Muscle layer of colon (tissue), 2 donors: ENCODE measurements around the gene LGALS8.
"Not testable (repeated sequence)": the region's sequence is repeated elsewhere in the genome, so short reads cannot be mapped to it uniquely, and the experiment has no call there.

Experiments used
- H3K27ac ChIP-seq: one replicate; pipeline ENCODE4 v1.7.0; 2013; ENCODE audit warnings: low read depth, mild to moderate bottlenecking, low read length, moderate library complexity
- H3K27me3 ChIP-seq, 2 donors: one replicate each; pipeline ENCODE4 v1.7.0; 2013; ENCODE audit warnings: low read length in 2 of 2, mild to moderate bottlenecking in 2 of 2; ENCODE audit not compliant: insufficient read depth in 2 of 2, control insufficient read depth in 1 of 2
- H3K36me3 ChIP-seq: one replicate; pipeline ENCODE4 v1.7.0; 2013; ENCODE audit warnings: mild to moderate bottlenecking, low read length; ENCODE audit not compliant: insufficient read depth
- H3K4me1 ChIP-seq: one replicate; pipeline ENCODE4 v1.7.0; 2013; ENCODE audit warnings: mild to moderate bottlenecking, low read length; ENCODE audit not compliant: insufficient read depth
- H3K4me3 ChIP-seq, 2 donors: one replicate each; pipeline ENCODE4 v1.7.0; 2013; ENCODE audit warnings: low read length in 2 of 2, low read depth in 1 of 2, mild to moderate bottlenecking in 1 of 2, moderate library complexity in 1 of 2
- H3K9ac ChIP-seq: one replicate; pipeline ENCODE4 v1.7.0; 2013; ENCODE audit warnings: low read length
- H3K9me3 ChIP-seq: one replicate; pipeline ENCODE4 v1.7.0; 2013; ENCODE audit warnings: mild to moderate bottlenecking, low read length
- donor health status: abdominal sarcoma.
- donor health status: Adenocarcinoma of cecum.

The LGALS8 gene

GRCh38 chr1:236565530-236565929, 41.7 kb downstream of the LGALS8 start:
- no peak overlapping the region for H3K27ac ChIP-seq
- H3K36me3 ChIP-seq: peaks cover 56% of the 10 kb centered on the region
- H3K9ac ChIP-seq: no peak overlapping the region
- no peaks in the 10 kb centered on the region for H3K27me3 ChIP-seq
- no peaks in the 10 kb centered on the region for H3K9me3 ChIP-seq
- H3K4me1 ChIP-seq: no peaks in the 10 kb centered on the region
- no peak overlapping the region for H3K4me3 ChIP-seq

GRCh38 chr1:236568285-236568894, 44.6 kb downstream of the LGALS8 start:
- Histone ChIP-seq H3K9me3 (no peaks in the 10 kb centered on the region), H3K4me1 (no peaks in the 10 kb centered on the region), H3K36me3 (peaks cover 62% of the 10 kb centered on the region), H3K27me3 (no peaks in the 10 kb centered on the region), H3K4me3 (no peak overlapping the region), H3K9ac (no peak overlapping the region), H3K27ac (no peak overlapping the region)

GRCh38 chr1:236575523-236575922, 51.7 kb downstream of the LGALS8 start:
- no peaks in the 10 kb centered on the region for H3K9me3 ChIP-seq
- H3K4me3 ChIP-seq: no peak overlapping the region
- H3K27me3 ChIP-seq: no peaks in the 10 kb centered on the region
- no peak overlapping the region for H3K27ac ChIP-seq
- no peaks in the 10 kb centered on the region for H3K4me1 ChIP-seq
- no peak overlapping the region for H3K9ac ChIP-seq
- H3K36me3 ChIP-seq: peaks cover 48% of the 10 kb centered on the region

GRCh38 chr1:236576004-236576403, 52.2 kb downstream of the LGALS8 start:
- Histone ChIP-seq H3K27me3 (no peaks in the 10 kb centered on the region), H3K4me1 (no peaks in the 10 kb centered on the region), H3K9me3 (no peaks in the 10 kb centered on the region), H3K36me3 (peaks cover 44% of the 10 kb centered on the region), H3K4me3 (no peak overlapping the region), H3K27ac (no peak overlapping the region), H3K9ac (no peak overlapping the region)

GRCh38 chr1:236577041-236577440, 53.3 kb downstream of the LGALS8 start:
- not testable (repeated sequence) for H3K4me3 ChIP-seq, H3K27ac ChIP-seq, H3K9me3 ChIP-seq, H3K4me1 ChIP-seq, H3K27me3 ChIP-seq, H3K9ac ChIP-seq
- peaks cover 43% of the 10 kb centered on the region for H3K36me3 ChIP-seq

- no peak overlapping the region for H3K27ac ChIP-seq
- H3K4me3 ChIP-seq: no peak overlapping the region
- H3K4me1 ChIP-seq: no peaks in the 10 kb centered on the region
- H3K9ac ChIP-seq: no peak overlapping the region
- H3K27me3 ChIP-seq: no peaks in the 10 kb centered on the region
- no peaks in the 10 kb centered on the region for H3K9me3 ChIP-seq
- peaks cover 49% of the 10 kb centered on the region for H3K36me3 ChIP-seq
Observed at GRCh38 chr1:236578661-236579060, 54.9 kb downstream of the LGALS8 start.

- H3K27me3 ChIP-seq, H3K4me3 ChIP-seq, H3K9ac ChIP-seq, H3K4me1 ChIP-seq, H3K27ac ChIP-seq, H3K9me3 ChIP-seq: not testable (repeated sequence)
- peaks cover 52% of the 10 kb centered on the region for H3K36me3 ChIP-seq
Observed at GRCh38 chr1:236580404-236580803, 56.6 kb downstream of the LGALS8 start.

GRCh38 chr1:236581528-236581927, 57.7 kb downstream of the LGALS8 start:
- Histone ChIP-seq H3K4me3 (no peak overlapping the region), H3K27ac (no peak overlapping the region), H3K27me3 (no peaks in the 10 kb centered on the region), H3K9me3 (no peaks in the 10 kb centered on the region), H3K9ac (no peak overlapping the region), H3K4me1 (no peaks in the 10 kb centered on the region), H3K36me3 (peaks cover 49% of the 10 kb centered on the region)

GRCh38 chr1:236589531-236589930, 65.7 kb downstream of the LGALS8 start:
- no peaks in the 10 kb centered on the region for H3K27me3 ChIP-seq
- H3K36me3 ChIP-seq: peaks cover 62% of the 10 kb centered on the region
- H3K9me3 ChIP-seq: no peaks in the 10 kb centered on the region
- H3K9ac ChIP-seq: no peak overlapping the region
- H3K4me3 ChIP-seq: no peak overlapping the region
- H3K27ac ChIP-seq: no peak overlapping the region
- no peaks in the 10 kb centered on the region for H3K4me1 ChIP-seq

GRCh38 chr1:236590553-236591150, 66.9 kb downstream of the LGALS8 start:
- Histone ChIP-seq H3K4me3 (no peak overlapping the region), H3K9ac (no peak overlapping the region), H3K27me3 (no peaks in the 10 kb centered on the region), H3K9me3 (no peaks in the 10 kb centered on the region), H3K36me3 (peaks cover 53% of the 10 kb centered on the region), H3K4me1 (no peaks in the 10 kb centered on the region), H3K27ac (no peak overlapping the region)

- H3K27me3 ChIP-seq: no peaks in the 10 kb centered on the region
- H3K4me3 ChIP-seq: no peak overlapping the region
- no peak overlapping the region for H3K9ac ChIP-seq
- H3K36me3 ChIP-seq: peaks cover 11% of the 10 kb centered on the region
- peaks cover 9% of the 10 kb centered on the region for H3K4me1 ChIP-seq
- no peaks in the 10 kb centered on the region for H3K9me3 ChIP-seq
- no peak overlapping the region for H3K27ac ChIP-seq
Observed at GRCh38 chr1:236602171-236602570, 78.4 kb downstream of the LGALS8 start.
